Right hindlimb (tissue), 1 donor: ENCODE data around the gene LHPP.

Source experiments
- DNase-seq: peaks from one replicate; pipeline ENCODE4 v3.0.0-alpha.2; 2018

LHPP gene

GRCh38 chr10:124559372-124560132, 97.9 kb downstream of the LHPP start:
- DNase-seq = no peak

- DNase-seq = peak; percentile 84
Observed at GRCh38 chr10:124560377-124561105, 98.9 kb downstream of the LHPP start.

GRCh38 chr10:124561206-124561605, 99.6 kb downstream of the LHPP start:
- no peak for DNase-seq

- DNase-seq = no peak
Observed at GRCh38 chr10:124562425-124563060, 100.9 kb downstream of the LHPP start.

GRCh38 chr10:124563320-124564040, 101.9 kb downstream of the LHPP start:
- DNase-seq = no peak

GRCh38 chr10:124564881-124565280, 103.3 kb downstream of the LHPP start:
- no peak for DNase-seq

- peak; percentile 82 for DNase-seq
Observed at GRCh38 chr10:124565565-124566221, 104.1 kb downstream of the LHPP start.

GRCh38 chr10:124566222-124566888, 104.7 kb downstream of the LHPP start:
- no peak for DNase-seq

- no peak for DNase-seq
Observed at GRCh38 chr10:124566981-124567835, 105.6 kb downstream of the LHPP start.

GRCh38 chr10:124568339-124568738, 106.7 kb downstream of the LHPP start:
- DNase-seq = no peak

GRCh38 chr10:124568848-124569622, 107.4 kb downstream of the LHPP start:
- DNase-seq = no peak

GRCh38 chr10:124569623-124570470, 108.2 kb downstream of the LHPP start:
- no peak for DNase-seq

GRCh38 chr10:124570646-124571045, 109.0 kb downstream of the LHPP start:
- no peak for DNase-seq

GRCh38 chr10:124572751-124573150, 111.1 kb downstream of the LHPP start:
- DNase-seq = no peak

- DNase-seq = no peak
Observed at GRCh38 chr10:124573726-124574455, 112.3 kb downstream of the LHPP start.

- no peak for DNase-seq
Observed at GRCh38 chr10:124574456-124575070, 112.9 kb downstream of the LHPP start.

GRCh38 chr10:124575107-124576035, 113.7 kb downstream of the LHPP start:
- DNase-seq = no peak
